GM12873 (cell line): ENCODE data around the gene SP100.

Experiments used
- TF ChIP-seq, protein P1 (sequence below): IDR thresholded peaks from 2 replicates; pipeline ENCODE4 v1.5.1; 2012; ENCODE audit warnings: low read depth, mild to moderate bottlenecking, moderate library complexity, low read length, control low read depth; ENCODE audit not compliant: insufficient read depth; ENCODE audit errors: missing control alignments

The SP100 gene

GRCh38 chr2:230586328-230586982 is 170.5 kb downstream of the SP100 start:
- TF ChIP-seq, protein P1, sequence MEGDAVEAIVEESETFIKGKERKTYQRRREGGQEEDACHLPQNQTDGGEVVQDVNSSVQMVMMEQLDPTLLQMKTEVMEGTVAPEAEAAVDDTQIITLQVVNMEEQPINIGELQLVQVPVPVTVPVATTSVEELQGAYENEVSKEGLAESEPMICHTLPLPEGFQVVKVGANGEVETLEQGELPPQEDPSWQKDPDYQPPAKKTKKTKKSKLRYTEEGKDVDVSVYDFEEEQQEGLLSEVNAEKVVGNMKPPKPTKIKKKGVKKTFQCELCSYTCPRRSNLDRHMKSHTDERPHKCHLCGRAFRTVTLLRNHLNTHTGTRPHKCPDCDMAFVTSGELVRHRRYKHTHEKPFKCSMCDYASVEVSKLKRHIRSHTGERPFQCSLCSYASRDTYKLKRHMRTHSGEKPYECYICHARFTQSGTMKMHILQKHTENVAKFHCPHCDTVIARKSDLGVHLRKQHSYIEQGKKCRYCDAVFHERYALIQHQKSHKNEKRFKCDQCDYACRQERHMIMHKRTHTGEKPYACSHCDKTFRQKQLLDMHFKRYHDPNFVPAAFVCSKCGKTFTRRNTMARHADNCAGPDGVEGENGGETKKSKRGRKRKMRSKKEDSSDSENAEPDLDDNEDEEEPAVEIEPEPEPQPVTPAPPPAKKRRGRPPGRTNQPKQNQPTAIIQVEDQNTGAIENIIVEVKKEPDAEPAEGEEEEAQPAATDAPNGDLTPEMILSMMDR, result no peak

GRCh38 chr2:230589025-230589424 is 173.0 kb downstream of the SP100 start:
- TF ChIP-seq, protein P1, result no peak

GRCh38 chr2:230589497-230590015 is 173.6 kb downstream of the SP100 start:
- TF ChIP-seq, protein P1, result no peak

GRCh38 chr2:230590333-230590732 is 174.3 kb downstream of the SP100 start:
- TF ChIP-seq, protein P1, result no peak

DNA sequence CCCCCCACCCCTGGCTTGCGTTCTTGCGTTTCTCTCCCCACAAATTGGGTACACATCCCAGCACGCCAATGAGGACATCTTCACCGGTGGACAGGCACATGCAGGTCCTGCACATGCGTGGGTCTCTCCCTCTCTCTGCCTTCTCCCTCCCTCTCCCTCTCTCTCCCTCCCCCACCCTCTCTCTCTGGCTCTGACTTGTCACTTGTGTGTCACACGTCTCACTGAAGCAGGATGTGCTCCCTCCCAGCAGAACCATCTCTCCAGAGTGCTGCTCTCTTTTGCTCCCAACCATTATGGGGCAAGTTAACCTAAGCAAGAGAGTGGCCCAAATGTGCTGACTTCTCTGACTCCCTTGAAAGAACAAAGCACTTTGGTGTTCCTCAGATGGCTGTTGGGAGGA is 175.8 kb downstream of the SP100 start:
- TF ChIP-seq, protein P1, result no peak

DNA sequence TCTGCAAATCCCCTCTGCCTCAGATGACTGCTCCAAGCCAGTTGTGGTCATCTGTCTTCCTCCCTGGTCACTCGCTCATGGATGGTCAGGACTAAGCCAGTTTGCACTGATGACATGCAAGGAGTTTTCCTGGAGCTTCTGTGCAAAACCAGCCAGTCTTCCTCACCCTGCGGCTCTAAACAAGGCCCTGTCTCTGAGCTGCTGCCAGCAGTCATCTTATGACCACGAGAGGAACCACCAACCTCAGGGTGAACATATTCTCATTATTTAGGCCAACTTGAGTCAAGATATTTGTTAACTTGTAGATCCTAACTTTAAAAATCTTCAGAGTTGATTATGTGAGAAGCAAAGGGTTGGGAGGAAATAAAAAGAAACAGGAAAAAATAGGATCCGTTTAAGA is 176.8 kb downstream of the SP100 start:
- TF ChIP-seq, protein P1, result no peak
